Lower lobe of right lung (tissue), 2 donors: Measurements from ENCODE around the gene NUP210. TPM values are rescaled to one million over a fixed set of nuclear protein-coding genes. Genes with fewer than 3 reads are reported as not detected.

Experiments used
- ATAC-seq, 2 donors: fragments of 200-7000 bp; cut with Tn5 transposase; one replicate each; pipeline ENCODE4 v1.9.1; 2020 to 2022; ENCODE audit warnings: mild to moderate bottlenecking in 2 of 2, moderate library complexity in 2 of 2
- DNase-seq: peaks from one replicate; pipeline ENCODE4 v3.0.0-alpha.2; 2020
- H3K27ac ChIP-seq: fragments of 200-600 bp; one replicate; pipeline ENCODE4 v1.8.0; 2022
- H3K27me3 ChIP-seq: fragments of 200-600 bp; one replicate; pipeline ENCODE4 v1.8.0; 2022; ENCODE audit warnings: low read depth
- H3K36me3 ChIP-seq: fragments of 200-600 bp; one replicate; pipeline ENCODE4 v1.8.0; 2022; ENCODE audit warnings: mild to moderate bottlenecking
- H3K4me1 ChIP-seq: fragments of 200-600 bp; one replicate; pipeline ENCODE4 v1.8.0; 2022
- H3K4me3 ChIP-seq: fragments of 200-600 bp; one replicate; pipeline ENCODE4 v1.8.0; 2022; ENCODE audit warnings: mild to moderate bottlenecking
- H3K9me3 ChIP-seq: fragments of 200-600 bp; one replicate; pipeline ENCODE4 v1.8.0; 2022
- intact Hi-C: fragments of 100-400 bp; cut with DNase I; formaldehyde crosslinking; loops from one replicate; pipeline ENCODE4 v1.11.0; 2022
- total RNA-seq: library from RNA; stranded (reverse); fragmentation: NEBNext Ultra II Directional; extraction: Animal tissue kit (Norgen Biotek cat#: 25700); gene quantifications from one replicate; pipeline ENCODE4 v1.2.1, GENCODE V29; 2021
- TF ChIP-seq, protein P1 (sequence below): fragments of 200-600 bp; IDR thresholded peaks from one replicate; pipeline ENCODE4 v1.8.0; 2022; ENCODE audit warnings: antibody characterized with exemption, mild to moderate bottlenecking
- donor health status: DM: no; HTN: yes; CAD: no; lungs with severe emphysema.

NUP210 gene
- total RNA-seq, 1 donor from 2014 or later = 22.2 TPM

DNA sequence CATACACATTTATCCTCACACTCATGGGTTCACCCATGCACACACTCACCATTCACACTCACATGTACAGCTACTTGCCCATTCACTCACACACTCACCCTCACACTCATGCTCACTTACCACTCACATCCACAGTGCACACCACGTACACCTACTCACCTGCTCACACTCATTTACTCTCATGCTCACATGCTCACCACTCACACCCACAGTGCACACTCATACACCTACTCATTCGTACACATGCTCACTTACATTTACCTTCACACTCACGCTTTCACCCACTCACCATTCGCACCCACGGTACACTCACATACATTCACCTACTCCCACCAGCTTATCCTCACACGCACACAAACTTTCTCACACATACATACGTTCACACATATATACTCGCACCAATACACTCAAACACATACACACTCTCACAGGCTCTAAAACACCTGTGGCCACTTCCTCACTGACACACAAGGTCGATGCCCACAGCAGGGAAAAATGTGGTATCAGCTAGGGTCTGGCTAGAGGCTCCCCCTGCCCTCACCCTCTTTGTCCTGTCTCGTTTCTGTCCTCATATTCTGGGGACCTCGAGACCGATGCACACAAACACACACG lies 46.0 kb downstream of the NUP210 start:
- DNase-seq = no peak
- no peaks in the 10 kb centered on the region for H3K9me3 ChIP-seq
- no peaks in the 10 kb centered on the region for H3K4me1 ChIP-seq
- H3K27ac ChIP-seq = no peak overlapping the region
- intact Hi-C loops = no loop called here
- peaks cover 65% of the 10 kb centered on the region for H3K36me3 ChIP-seq
- TF ChIP-seq, protein P1, sequence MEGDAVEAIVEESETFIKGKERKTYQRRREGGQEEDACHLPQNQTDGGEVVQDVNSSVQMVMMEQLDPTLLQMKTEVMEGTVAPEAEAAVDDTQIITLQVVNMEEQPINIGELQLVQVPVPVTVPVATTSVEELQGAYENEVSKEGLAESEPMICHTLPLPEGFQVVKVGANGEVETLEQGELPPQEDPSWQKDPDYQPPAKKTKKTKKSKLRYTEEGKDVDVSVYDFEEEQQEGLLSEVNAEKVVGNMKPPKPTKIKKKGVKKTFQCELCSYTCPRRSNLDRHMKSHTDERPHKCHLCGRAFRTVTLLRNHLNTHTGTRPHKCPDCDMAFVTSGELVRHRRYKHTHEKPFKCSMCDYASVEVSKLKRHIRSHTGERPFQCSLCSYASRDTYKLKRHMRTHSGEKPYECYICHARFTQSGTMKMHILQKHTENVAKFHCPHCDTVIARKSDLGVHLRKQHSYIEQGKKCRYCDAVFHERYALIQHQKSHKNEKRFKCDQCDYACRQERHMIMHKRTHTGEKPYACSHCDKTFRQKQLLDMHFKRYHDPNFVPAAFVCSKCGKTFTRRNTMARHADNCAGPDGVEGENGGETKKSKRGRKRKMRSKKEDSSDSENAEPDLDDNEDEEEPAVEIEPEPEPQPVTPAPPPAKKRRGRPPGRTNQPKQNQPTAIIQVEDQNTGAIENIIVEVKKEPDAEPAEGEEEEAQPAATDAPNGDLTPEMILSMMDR = no peak
- H3K27me3 ChIP-seq = no peaks in the 10 kb centered on the region
- no peak for ATAC-seq
- H3K4me3 ChIP-seq = no peak overlapping the region

GRCh38 chr3:13372656-13373055 lies 47.5 kb downstream of the NUP210 start:
- ATAC-seq (no peak), DNase-seq (no peak)
- intact Hi-C loops = no loop called here
- no peaks in the 10 kb centered on the region for H3K9me3 ChIP-seq
- H3K27me3 ChIP-seq = no peaks in the 10 kb centered on the region
- H3K36me3 ChIP-seq = peaks cover 57% of the 10 kb centered on the region
- no peak overlapping the region for H3K4me3 ChIP-seq
- TF ChIP-seq, protein P1 = no peak
- H3K27ac ChIP-seq = no peak overlapping the region
- H3K4me1 ChIP-seq = no peaks in the 10 kb centered on the region

- H3K36me3 ChIP-seq = peaks cover 57% of the 10 kb centered on the region
- H3K27ac ChIP-seq = no peak overlapping the region
- no peak overlapping the region for H3K4me3 ChIP-seq
- no peaks in the 10 kb centered on the region for H3K27me3 ChIP-seq
- ATAC-seq (no peak), DNase-seq (no peak)
- intact Hi-C loops = no loop called here
- H3K4me1 ChIP-seq = no peaks in the 10 kb centered on the region
- no peaks in the 10 kb centered on the region for H3K9me3 ChIP-seq
- TF ChIP-seq, protein P1 = no peak
Measured at GRCh38 chr3:13372126-13372525, 48.0 kb downstream of the NUP210 start.

DNA sequence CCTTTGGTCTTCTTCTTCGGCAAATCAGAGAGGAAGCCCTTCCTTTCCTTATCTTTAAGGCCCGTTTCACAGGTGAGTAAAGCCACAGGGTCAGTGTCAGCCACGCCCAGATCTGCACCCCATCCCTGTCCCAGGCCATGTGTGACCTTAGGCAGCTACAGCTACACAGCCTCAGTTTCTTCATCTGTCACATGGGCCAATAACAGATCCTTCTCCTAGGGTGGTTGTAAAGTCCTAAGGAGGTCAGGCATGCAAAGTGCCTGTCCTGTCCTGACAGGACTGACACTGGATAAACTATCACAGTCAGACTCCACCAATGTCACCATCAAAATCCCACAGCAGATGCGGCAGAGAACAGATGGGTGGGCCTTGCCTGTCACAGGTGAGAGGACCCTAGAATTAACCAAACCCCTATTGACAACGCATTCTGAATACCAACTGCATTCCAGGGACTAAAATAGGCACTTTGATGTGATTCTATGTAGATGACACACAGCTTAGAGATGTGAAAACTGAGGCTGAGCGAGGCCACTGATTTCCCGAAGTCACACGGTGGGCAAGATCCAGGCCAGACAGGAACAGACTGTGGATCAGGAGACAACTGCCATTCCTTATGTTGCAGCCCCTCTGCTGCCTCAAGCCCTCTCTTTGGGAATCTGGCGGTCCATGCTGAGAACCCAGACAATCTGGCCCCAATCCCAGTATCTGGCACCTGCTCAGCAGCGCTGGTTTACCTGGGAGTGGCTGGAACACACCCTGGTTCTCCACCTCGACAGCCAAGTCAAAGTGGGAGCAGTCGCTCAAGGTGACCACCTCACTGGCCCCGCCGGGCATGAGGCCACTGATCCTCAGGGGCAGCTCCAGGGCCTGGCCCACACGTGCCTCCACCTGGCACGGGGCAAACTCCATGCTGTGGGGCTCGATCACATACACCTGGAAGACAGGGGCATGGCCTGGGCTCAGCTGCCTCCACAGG lies 48.7 kb downstream of the NUP210 start:
- H3K36me3 ChIP-seq = peaks cover 57% of the 10 kb centered on the region
- H3K27me3 ChIP-seq = no peaks in the 10 kb centered on the region
- TF ChIP-seq, protein P1 = no peak
- no peaks in the 10 kb centered on the region for H3K4me1 ChIP-seq
- no peaks in the 10 kb centered on the region for H3K9me3 ChIP-seq
- no peak for DNase-seq
- intact Hi-C loops = no loop called here
- no peak overlapping the region for H3K4me3 ChIP-seq
- no peak overlapping the region for H3K27ac ChIP-seq
- no peak for ATAC-seq

- TF ChIP-seq, protein P1 = no peak
- no peak overlapping the region for H3K27ac ChIP-seq
- no peaks in the 10 kb centered on the region for H3K27me3 ChIP-seq
- no peak overlapping the region for H3K4me3 ChIP-seq
- intact Hi-C loops = no loop called here
- no peaks in the 10 kb centered on the region for H3K4me1 ChIP-seq
- H3K9me3 ChIP-seq = no peaks in the 10 kb centered on the region
- H3K36me3 ChIP-seq = peaks cover 51% of the 10 kb centered on the region
- ATAC-seq (no peak), DNase-seq (no peak)
Measured at GRCh38 chr3:13370609-13371008, 49.5 kb downstream of the NUP210 start.
